Activated CD4-positive, CD25-positive, alpha-beta regulatory T cell (primary cell): ENCODE measurements around the gene MSMB.
"Not testable (repeated sequence)": the region's sequence is repeated elsewhere in the genome, so short reads cannot be mapped to it uniquely, and the experiment has no call there.

ENCODE experiments used
- DNase-seq, 4 experiments: peaks; one replicate each; lab custom pipeline; 2025; lab: John Stamatoyannopoulos, UW

The MSMB gene

GRCh38 chr10:46069771-46070463 lies 23.8 kb upstream of the MSMB start:
- DNase-seq = no peak

- no peak for DNase-seq
Measured at GRCh38 chr10:46068905-46069304, 22.8 kb upstream of the MSMB start.

- no peak for DNase-seq
Measured at GRCh38 chr10:46068117-46068516, 22.0 kb upstream of the MSMB start.

GRCh38 chr10:46064269-46064817 lies 18.3 kb upstream of the MSMB start:
- no peak for DNase-seq

GRCh38 chr10:46062723-46063428 lies 16.8 kb upstream of the MSMB start:
- DNase-seq = no peak

GRCh38 chr10:46060706-46061105 lies 14.6 kb upstream of the MSMB start:
- DNase-seq = no peak

- DNase-seq = not testable (repeated sequence)
Measured at GRCh38 chr10:46057927-46058326, 11.9 kb upstream of the MSMB start.

- no peak for DNase-seq
Measured at GRCh38 chr10:46057038-46057437, 11.0 kb upstream of the MSMB start.

GRCh38 chr10:46055771-46056170 lies 9.7 kb upstream of the MSMB start:
- no peak for DNase-seq

GRCh38 chr10:46053534-46054434 lies 7.7 kb upstream of the MSMB start:
- DNase-seq = no peak

- DNase-seq = no peak
Measured at GRCh38 chr10:46052791-46053375, 6.8 kb upstream of the MSMB start.

- DNase-seq = no peak
Measured at GRCh38 chr10:46052057-46052790, 6.2 kb upstream of the MSMB start.

- DNase-seq = no peak
Measured at GRCh38 chr10:46050941-46051623, 5.0 kb upstream of the MSMB start.

GRCh38 chr10:46049497-46049831 lies 3.4 kb upstream of the MSMB start:
- not testable (repeated sequence) for DNase-seq

GRCh38 chr10:46048152-46048551 lies 2.1 kb upstream of the MSMB start:
- no peak for DNase-seq

GRCh38 chr10:46042527-46042926 lies 3.5 kb downstream of the MSMB start:
- DNase-seq = no peak

- no peak for DNase-seq
Measured at GRCh38 chr10:46040004-46040403, 6.1 kb downstream of the MSMB start.

GRCh38 chr10:46037107-46037825 lies 8.8 kb downstream of the MSMB start:
- DNase-seq = no peak

GRCh38 chr10:46035923-46036849 lies 9.9 kb downstream of the MSMB start:
- no peak for DNase-seq
